ENCODE data around the gene GAL3ST2. TPM values are rescaled to one million over a fixed set of nuclear protein-coding genes. Genes with fewer than 3 reads are reported as not detected.

GAL3ST2 gene
- total and polyA plus RNA-seq, 4 donors = 0.03 to 0.33 (median 0.23) TPM; not detected in 1

- 94% methylated on average over 18 of the region's 18 CpGs for WGBS
- H3K4me3 ChIP-seq (ENCODE audit: low read depth in 1 of 3, low read length in 3 of 3) = no peak overlapping the region
- peaks cover 4 to 43% (median 22%) of the 10 kb centered on the region in 4 donors for H3K36me3 ChIP-seq (ENCODE audit: control insufficient read depth in 4 of 4, insufficient read depth in 3 of 4, low read depth in 1 of 4, low read length in 3 of 4)
- H3K27ac ChIP-seq (ENCODE audit: low read depth in 1 of 2, low read length in 2 of 2) = no peak overlapping the region
- DNase-seq (ENCODE audit: low spot score) = no peak
- H3K27me3 ChIP-seq (ENCODE audit: control insufficient read depth in 4 of 4, insufficient read depth in 4 of 4, low read length in 3 of 4) = no peaks in the 10 kb centered on the region
- no peak overlapping the region for H3K9ac ChIP-seq (ENCODE audit: low read depth in 1 of 2, low read length in 2 of 2)
- TF ChIP-seq MAX (IDR thresholded peaks at IDR 0.05) (no peak), ZBTB33 (IDR thresholded peaks at IDR 0.05) (no peak), TAF1 (conservative IDR thresholded peaks at IDR 0.05) (no peak), ATF3 (IDR thresholded peaks at IDR 0.05) (no peak), HNF4A (conservative IDR thresholded peaks at IDR 0.05) (no peak), RXRA (IDR thresholded peaks at IDR 0.05) (no peak), FOXA2 (IDR thresholded peaks at IDR 0.05) (no peak), EGR1 (IDR thresholded peaks at IDR 0.05; ENCODE audit: low read depth in 2 of 2) (no peak), REST (IDR thresholded peaks at IDR 0.05) (no peak), CTCF (IDR thresholded peaks at IDR 0.05; ENCODE audit: low read depth, low read length, missing input control) (no peak), NR2F2 (IDR thresholded peaks at IDR 0.05) (no peak), SP1 (IDR thresholded peaks at IDR 0.05) (no peak), JUND (IDR thresholded peaks at IDR 0.05) (no peak), RAD21 (IDR thresholded peaks at IDR 0.05) (no peak), FOXA1 (IDR thresholded peaks at IDR 0.05) (no peak), YY1 (IDR thresholded peaks at IDR 0.05) (no peak), GABPA (IDR thresholded peaks at IDR 0.05 in 1 of 2, conservative IDR thresholded peaks at IDR 0.05 in 1 of 2) (no peak), HNF4G (IDR thresholded peaks at IDR 0.05) (no peak)
- no peaks in the 10 kb centered on the region for H3K4me1 ChIP-seq (ENCODE audit: control insufficient read depth in 4 of 4, insufficient read depth in 4 of 4, low read length in 3 of 4)
- no peaks in the 10 kb centered on the region for H3K9me3 ChIP-seq (ENCODE audit: control insufficient read depth in 4 of 4, low read length in 3 of 4)
Measured at GRCh38 chr2:241755166-241755565, 21.5 kb upstream of the GAL3ST2 start.
